ENCODE measurements around the gene MCC. TPM values are rescaled to one million over a fixed set of nuclear protein-coding genes. Genes with fewer than 3 reads are reported as not detected.

Gene MCC
- total RNA-seq, 4 donors from 2014 or later = 17.1 to 90.7 (median 40.1) TPM

DNA sequence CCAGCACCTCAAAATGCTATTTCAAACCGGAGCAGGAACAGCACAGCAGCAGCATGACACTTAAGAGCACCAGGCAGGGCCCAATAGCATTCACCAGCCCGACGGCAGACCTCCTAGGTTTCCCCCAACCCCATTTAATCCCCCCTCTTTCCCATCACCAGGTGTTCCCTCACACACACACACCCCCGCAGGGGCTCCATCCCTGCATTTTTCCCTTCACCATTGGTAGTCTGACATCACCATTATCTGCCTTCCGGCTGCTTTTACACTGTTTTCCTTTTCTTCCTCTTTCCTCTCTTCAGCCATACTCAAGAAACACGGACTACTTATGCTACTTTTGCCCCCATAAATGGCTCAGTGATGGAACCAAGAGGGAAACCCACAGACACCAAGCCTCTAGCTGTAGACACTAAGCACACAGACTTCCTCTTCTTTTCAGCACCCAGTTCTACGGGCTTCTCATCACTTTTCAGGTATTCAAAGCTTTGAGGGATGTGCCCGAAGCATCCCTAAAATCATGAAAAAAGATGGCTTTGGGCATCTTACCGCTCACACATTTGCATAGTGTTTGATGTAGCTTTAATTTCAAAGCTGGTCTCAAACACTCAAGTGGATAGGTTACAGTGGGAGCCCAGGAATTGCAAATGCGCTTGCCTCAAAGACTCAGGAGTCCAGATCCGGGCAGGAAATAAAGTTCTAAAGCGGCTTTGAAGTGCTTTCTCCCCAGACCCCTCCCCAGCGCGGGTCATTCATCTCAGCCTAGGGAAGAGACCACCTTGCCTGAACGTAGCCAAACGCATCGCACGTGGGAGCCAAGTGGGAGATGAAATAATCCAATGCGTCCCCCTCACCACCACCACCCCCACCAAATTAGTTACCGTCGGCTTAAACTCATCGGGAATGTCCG lies 194.9 kb downstream of the MCC start:
- no peaks in the 10 kb centered on the region for H3K9me3 ChIP-seq
- H3K4me3 ChIP-seq = peak overlapping the region; percentile 42 to 97
- peaks cover 0 to 4% of the 10 kb centered on the region in 2 donors for H3K4me1 ChIP-seq
- DNase-seq = peak in 1 of 2 donors; percentile 20
- TF ChIP-seq, protein P1, sequence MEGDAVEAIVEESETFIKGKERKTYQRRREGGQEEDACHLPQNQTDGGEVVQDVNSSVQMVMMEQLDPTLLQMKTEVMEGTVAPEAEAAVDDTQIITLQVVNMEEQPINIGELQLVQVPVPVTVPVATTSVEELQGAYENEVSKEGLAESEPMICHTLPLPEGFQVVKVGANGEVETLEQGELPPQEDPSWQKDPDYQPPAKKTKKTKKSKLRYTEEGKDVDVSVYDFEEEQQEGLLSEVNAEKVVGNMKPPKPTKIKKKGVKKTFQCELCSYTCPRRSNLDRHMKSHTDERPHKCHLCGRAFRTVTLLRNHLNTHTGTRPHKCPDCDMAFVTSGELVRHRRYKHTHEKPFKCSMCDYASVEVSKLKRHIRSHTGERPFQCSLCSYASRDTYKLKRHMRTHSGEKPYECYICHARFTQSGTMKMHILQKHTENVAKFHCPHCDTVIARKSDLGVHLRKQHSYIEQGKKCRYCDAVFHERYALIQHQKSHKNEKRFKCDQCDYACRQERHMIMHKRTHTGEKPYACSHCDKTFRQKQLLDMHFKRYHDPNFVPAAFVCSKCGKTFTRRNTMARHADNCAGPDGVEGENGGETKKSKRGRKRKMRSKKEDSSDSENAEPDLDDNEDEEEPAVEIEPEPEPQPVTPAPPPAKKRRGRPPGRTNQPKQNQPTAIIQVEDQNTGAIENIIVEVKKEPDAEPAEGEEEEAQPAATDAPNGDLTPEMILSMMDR (IDR thresholded peaks at IDR 0.05) = no peak
- TF ChIP-seq POLR2A (IDR thresholded peaks at IDR 0.05) = no peak
- H3K36me3 ChIP-seq = no peaks in the 10 kb centered on the region
- H3K27me3 ChIP-seq = no peaks in the 10 kb centered on the region
- peak overlapping the region; percentile 93 to 97 for H3K27ac ChIP-seq
- intact Hi-C loops (cut with DNase I; ENCODE audit: low total_unique reads) = no loop called here

DNA sequence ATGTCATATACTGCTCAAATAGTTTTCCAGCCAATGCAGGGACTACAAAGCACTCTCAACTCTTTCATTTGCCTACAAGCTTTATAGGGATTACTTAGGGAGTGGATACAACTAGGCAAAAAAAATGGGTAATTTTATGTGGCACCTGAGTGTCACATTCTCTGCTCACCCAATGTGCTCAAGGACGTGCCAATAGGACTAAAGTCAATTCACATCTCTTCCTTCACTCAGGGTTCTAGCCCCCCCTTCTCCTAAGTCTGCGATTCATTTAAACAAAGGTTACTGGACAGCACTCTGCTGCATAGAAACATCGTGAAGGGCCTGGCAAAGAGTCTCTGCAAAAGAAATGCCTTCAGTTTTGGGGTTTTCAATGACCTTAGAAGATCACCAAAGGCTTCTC lies 195.8 kb downstream of the MCC start:
- Histone ChIP-seq H3K27me3 (no peaks in the 10 kb centered on the region), H3K9me3 (no peaks in the 10 kb centered on the region), H3K4me1 (peaks cover 0 to 4% of the 10 kb centered on the region in 2 donors), H3K27ac (peak overlapping the region; percentile 93 to 97), H3K36me3 (no peaks in the 10 kb centered on the region), H3K4me3 (peak overlapping the region in 1 of 2 donors; percentile 97)
- intact Hi-C loops (cut with DNase I; ENCODE audit: low total_unique reads) = no loop called here
- no peak for TF ChIP-seq POLR2A (IDR thresholded peaks at IDR 0.05)
- TF ChIP-seq, protein P1 (IDR thresholded peaks at IDR 0.05) = no peak
- no peak for DNase-seq

DNA sequence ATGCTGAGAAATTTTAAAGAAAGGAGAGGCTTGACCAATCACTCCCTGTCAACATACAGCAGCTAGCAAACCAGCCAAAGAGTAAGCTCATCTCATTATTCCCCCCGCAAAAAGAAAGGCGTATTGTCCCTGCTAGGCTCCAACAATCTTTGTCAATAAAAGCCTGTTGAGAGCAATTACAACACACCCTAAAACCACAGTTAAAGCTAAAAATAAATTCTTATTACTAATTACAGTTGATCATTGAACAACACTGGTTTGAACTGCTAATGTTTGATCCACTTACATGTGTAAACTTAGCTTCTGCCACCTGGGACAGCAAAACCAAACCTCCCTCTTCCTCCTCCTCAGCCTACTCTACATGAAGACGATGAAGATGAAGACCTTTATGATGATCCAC lies 204.7 kb downstream of the MCC start:
- intact Hi-C loops (cut with DNase I; ENCODE audit: low total_unique reads) = no loop called here
- Histone ChIP-seq H3K27me3 (no peaks in the 10 kb centered on the region), H3K4me1 (no peaks in the 10 kb centered on the region), H3K27ac (no peak overlapping the region), H3K4me3 (no peak overlapping the region), H3K9me3 (no peaks in the 10 kb centered on the region), H3K36me3 (no peaks in the 10 kb centered on the region)
- TF ChIP-seq, protein P1 (IDR thresholded peaks at IDR 0.05) = no peak
- TF ChIP-seq POLR2A (IDR thresholded peaks at IDR 0.05) = no peak
- DNase-seq = no peak

DNA sequence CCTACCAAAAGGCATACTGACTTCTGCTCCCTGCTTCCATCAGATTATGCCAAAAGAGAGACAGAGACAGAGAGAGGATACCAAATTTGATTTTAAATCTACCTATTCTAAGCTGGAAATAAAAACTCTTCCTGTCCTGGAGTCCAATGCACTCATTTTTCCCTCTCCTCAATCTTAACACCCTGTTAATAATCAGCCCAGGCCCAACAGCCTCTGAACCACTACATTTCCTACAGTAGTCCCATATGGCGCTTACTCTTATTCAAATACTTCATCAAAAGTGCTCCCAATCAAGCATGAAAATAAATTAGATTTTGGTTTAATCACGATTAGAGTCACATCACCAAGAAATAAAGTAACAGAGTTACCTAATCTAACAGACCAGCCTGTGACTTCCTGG lies 205.8 kb downstream of the MCC start:
- DNase-seq = no peak
- no peaks in the 10 kb centered on the region for H3K36me3 ChIP-seq
- H3K4me3 ChIP-seq = no peak overlapping the region
- no peaks in the 10 kb centered on the region for H3K4me1 ChIP-seq
- H3K27me3 ChIP-seq = no peaks in the 10 kb centered on the region
- no peak for TF ChIP-seq POLR2A (IDR thresholded peaks at IDR 0.05)
- TF ChIP-seq, protein P1 (IDR thresholded peaks at IDR 0.05) = no peak
- H3K27ac ChIP-seq = no peak overlapping the region
- H3K9me3 ChIP-seq = no peaks in the 10 kb centered on the region
- intact Hi-C loops (cut with DNase I; ENCODE audit: low total_unique reads) = no loop called here

DNA sequence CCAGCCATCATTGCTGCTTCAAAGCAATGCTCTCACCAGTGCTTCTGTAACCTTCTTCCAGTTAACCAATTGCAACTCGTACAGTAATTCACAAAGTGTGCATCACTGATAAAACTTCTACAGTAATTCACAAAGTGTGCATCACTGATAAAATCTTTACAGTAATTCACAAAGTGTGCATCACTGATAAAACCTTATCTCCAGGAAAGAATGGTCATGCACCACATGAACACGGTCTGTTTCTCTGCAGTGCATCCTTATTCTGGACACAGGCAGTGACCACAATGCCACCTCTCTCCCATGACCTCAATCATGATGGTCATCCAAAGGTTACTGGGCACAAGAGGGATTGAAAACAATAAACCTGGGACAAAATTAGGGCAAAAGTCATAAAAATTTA lies 207.1 kb downstream of the MCC start:
- H3K4me3 ChIP-seq = no peak overlapping the region
- no peaks in the 10 kb centered on the region for H3K4me1 ChIP-seq
- no peak for DNase-seq
- no peak for TF ChIP-seq POLR2A (IDR thresholded peaks at IDR 0.05)
- TF ChIP-seq, protein P1 (IDR thresholded peaks at IDR 0.05) = no peak
- no peaks in the 10 kb centered on the region for H3K27me3 ChIP-seq
- no peaks in the 10 kb centered on the region for H3K9me3 ChIP-seq
- intact Hi-C loops (cut with DNase I; ENCODE audit: low total_unique reads) = no loop called here
- H3K27ac ChIP-seq = no peak overlapping the region
- H3K36me3 ChIP-seq = no peaks in the 10 kb centered on the region

Data from uterus (tissue), 4 donors.